Measurements from ENCODE around the gene CD1D.

Gene CD1D

DNA sequence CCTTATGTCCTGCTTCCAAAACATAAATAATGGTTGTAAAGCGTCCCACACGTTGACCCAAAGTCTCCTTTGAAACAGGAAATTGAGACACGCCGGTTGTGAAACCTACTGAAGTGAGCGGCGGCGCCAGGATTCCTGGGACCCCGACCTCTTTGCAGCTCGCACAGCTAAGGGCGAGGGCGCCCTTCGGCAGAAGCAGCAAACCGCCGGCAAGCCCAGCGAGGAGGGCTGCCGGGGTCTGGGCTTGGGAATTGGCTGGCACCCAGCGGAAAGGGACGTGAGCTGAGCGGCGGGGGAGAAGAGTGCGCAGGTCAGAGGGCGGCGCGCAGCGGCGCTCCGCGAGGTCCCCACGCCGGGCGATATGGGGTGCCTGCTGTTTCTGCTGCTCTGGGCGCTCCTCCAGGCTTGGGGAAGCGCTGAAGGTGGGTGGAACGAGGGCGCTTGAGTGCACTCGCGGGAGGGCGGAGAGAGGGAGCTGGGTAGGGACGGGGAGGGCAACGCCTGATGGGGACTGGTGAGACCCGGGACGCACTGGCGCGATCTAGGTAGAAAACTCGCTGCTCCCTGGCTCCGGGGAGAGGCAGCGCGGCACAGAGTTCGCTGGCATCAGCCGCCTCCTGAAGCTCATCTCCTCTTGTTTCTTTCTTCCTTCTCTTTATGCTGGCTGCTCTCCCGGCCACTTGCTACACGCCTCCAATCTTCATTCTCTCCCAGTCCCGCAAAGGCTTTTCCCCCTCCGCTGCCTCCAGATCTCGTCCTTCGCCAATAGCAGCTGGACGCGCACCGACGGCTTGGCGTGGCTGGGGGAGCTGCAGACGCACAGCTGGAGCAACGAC is at the start of gene CD1D:
Gene CD1D, plus strand, starts transcription at position 155 of the 836 bp plus-strand sequence. Its CDS starts 207 bp downstream, at position 362.
- in situ Hi-C loops (cut with MboI; ENCODE audit: low sequenced_read_pairs): no loop called here
- DNase-seq (ENCODE audit: low spot score in 2 of 2): no peak
- no peak within 1 kb of the TSS for H3K4me3 ChIP-seq

DNA sequence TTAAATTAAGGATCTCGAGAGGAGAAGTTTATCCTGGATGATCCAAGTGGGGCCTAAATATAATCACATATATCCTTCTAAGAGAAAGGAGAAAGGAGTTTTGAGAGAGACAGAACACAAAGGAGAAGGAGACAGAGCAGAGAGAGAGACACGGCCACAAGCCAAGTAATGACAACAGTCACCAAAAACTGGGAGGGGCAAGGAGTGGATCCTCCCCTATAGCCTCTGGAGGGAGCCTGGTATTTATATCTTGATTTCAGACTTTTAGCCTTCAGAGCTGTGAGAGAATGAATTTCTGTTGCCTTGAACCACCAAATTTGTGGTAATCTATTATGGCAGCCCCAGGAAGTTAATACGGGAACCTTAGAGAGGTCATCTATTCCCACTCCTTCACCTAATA is 49.5 kb upstream of the CD1D start:
- no peaks in the 10 kb centered on the region for H3K36me3 ChIP-seq (replicated peaks)
- H3K27me3 ChIP-seq (ENCODE audit: low read depth): peaks cover 7% of the 10 kb centered on the region; the same call in 1 of the 2 replicates
- H3K4me1 ChIP-seq: no peaks in the 10 kb centered on the region
- H3K9me3 ChIP-seq: no peaks in the 10 kb centered on the region
- DNase-seq (ENCODE audit: low spot score in 2 of 2): no peak
- in situ Hi-C loops (cut with MboI; ENCODE audit: low sequenced_read_pairs): no loop called here
- no peak overlapping the region for H3K4me3 ChIP-seq

More for the DNA sequence above, at the start of gene CD1D:
- H3K36me3 ChIP-seq (replicated peaks): no peaks in the 10 kb centered on the region
- H3K4me1 ChIP-seq: no peaks in the 10 kb centered on the region
- H3K27me3 ChIP-seq (ENCODE audit: low read depth): peaks cover 63% of the 10 kb centered on the region
- no peaks in the 10 kb centered on the region for H3K9me3 ChIP-seq

DNA sequence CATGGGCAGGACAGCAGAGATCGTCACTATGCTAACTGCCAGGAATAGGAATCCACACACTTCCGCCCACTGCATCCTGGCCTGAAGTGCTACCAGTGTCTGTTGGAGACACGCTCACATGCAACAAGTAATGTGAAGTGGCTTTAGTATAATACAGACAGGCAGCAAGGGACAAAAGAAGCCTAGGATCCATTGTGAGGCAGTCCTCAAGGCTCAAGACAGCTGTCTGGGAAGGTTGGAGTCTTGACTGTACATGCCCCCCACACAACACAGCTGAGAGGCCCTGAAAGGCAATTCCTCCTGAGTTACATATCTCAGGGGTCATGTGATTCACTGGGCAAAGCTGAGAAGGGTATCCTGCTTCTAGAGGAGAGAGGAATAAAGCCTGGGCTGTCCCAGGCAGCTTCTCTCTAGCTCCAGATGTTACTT is 39.9 kb upstream of the CD1D start:
- no peaks in the 10 kb centered on the region for H3K4me1 ChIP-seq
- DNase-seq (ENCODE audit: low spot score in 2 of 2): no peak
- H3K9me3 ChIP-seq: no peaks in the 10 kb centered on the region
- in situ Hi-C loops (cut with MboI; ENCODE audit: low sequenced_read_pairs): loop anchor here (10.0 kb wide), 1 partner anchor 56 kb away; no protein-coding TSS in a partner anchor
- no peak overlapping the region for H3K4me3 ChIP-seq
- no peaks in the 10 kb centered on the region for H3K36me3 ChIP-seq (replicated peaks)
- no peaks in the 10 kb centered on the region; the same call in 1 of the 2 replicates for H3K27me3 ChIP-seq (ENCODE audit: low read depth)

- DNase-seq (ENCODE audit: low spot score in 2 of 2): no peak
- Histone ChIP-seq H3K4me1 (no peaks in the 10 kb centered on the region), H3K4me3 (no peak overlapping the region), H3K9me3 (no peaks in the 10 kb centered on the region), H3K36me3 (replicated peaks) (no peaks in the 10 kb centered on the region), H3K27me3 (ENCODE audit: low read depth) (no peaks in the 10 kb centered on the region)
- in situ Hi-C loops (cut with MboI; ENCODE audit: low sequenced_read_pairs): loop anchor here (10.0 kb wide), 1 partner anchor 60 kb away; no protein-coding TSS in a partner anchor
Measured at GRCh38 chr1:158145173-158145719, 35.4 kb upstream of the CD1D start.

DNA sequence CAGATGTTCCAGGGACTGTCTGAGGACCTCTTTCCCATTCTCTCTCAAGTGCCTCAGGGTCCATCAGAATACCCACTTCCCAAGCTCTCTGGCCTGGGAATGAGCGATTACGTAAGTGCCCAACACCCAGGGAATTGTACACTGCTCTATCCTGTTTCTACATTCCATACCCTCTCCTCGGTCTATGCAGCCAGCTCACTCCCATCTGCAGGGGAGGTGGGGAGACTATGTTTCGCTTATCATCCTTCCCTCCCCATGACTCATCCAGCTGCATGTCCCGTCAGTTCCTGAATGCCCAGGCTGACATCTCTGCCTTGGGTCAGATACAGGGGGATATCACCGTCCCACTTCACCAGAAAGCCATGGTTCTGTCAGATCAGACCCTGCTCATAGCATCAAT is 34.5 kb upstream of the CD1D start:
- no peaks in the 10 kb centered on the region for H3K9me3 ChIP-seq
- no peak overlapping the region for H3K4me3 ChIP-seq
- no peaks in the 10 kb centered on the region for H3K36me3 ChIP-seq (replicated peaks)
- H3K4me1 ChIP-seq: no peaks in the 10 kb centered on the region
- no peaks in the 10 kb centered on the region for H3K27me3 ChIP-seq (ENCODE audit: low read depth)
- in situ Hi-C loops (cut with MboI; ENCODE audit: low sequenced_read_pairs): loop anchor here (10.0 kb wide), 1 partner anchor 61 kb away; no protein-coding TSS in a partner anchor
- no peak for DNase-seq (ENCODE audit: low spot score in 2 of 2)

DNA sequence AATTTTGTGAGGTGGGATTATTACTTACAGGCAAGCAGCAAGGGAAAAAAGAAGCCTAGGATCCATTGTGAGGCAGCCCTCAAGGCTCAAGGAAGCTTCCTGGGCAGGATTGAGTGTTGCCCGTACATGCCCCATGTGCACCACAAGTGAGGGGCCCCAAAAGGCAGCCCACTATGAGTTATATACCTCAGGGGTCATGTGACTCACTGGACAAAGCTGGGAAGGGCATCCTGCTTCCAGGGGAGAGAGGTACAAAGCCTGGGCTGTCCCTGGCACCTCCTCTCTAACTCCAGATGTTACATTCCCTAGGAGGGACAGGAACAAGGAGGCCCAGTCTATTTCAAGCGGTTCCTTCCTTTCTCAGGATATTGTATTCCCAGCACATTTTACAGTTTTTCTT is 34.0 kb upstream of the CD1D start:
- no peak for DNase-seq (ENCODE audit: low spot score in 2 of 2)

DNA sequence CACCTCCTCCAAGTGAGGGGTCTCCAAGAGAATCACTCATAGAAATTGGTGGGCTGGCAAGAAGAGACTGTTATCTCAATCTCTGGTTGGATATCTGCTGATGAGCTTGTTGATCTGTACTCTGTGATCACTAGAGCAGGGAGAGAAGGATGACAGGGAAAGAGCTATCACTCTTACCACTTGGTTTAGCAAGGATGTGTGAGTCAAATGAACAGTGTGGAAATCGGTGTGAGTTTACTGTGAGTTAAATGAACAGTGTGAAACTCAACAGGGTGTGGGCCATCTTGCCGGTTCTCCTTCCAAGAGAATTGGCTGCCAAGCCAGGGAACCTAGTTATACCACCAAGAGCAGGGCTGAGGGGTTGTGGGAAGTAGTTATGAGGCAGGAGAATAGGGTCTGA is 33.3 kb upstream of the CD1D start:
- H3K4me3 ChIP-seq: no peak overlapping the region
- no peaks in the 10 kb centered on the region for H3K9me3 ChIP-seq
- no peaks in the 10 kb centered on the region for H3K4me1 ChIP-seq
- no peaks in the 10 kb centered on the region for H3K36me3 ChIP-seq (replicated peaks)
- in situ Hi-C loops (cut with MboI; ENCODE audit: low sequenced_read_pairs): loop anchor here (10.0 kb wide), 1 partner anchor 63 kb away; no protein-coding TSS in a partner anchor
- H3K27me3 ChIP-seq (ENCODE audit: low read depth): peaks cover 9% of the 10 kb centered on the region
- no peak for DNase-seq (ENCODE audit: low spot score in 2 of 2)

More for the DNA sequence above, 34.0 kb upstream of the CD1D start:
- Histone ChIP-seq H3K4me1 (no peaks in the 10 kb centered on the region), H3K4me3 (no peak overlapping the region), H3K9me3 (no peaks in the 10 kb centered on the region), H3K36me3 (replicated peaks) (no peaks in the 10 kb centered on the region), H3K27me3 (ENCODE audit: low read depth) (peaks cover 2% of the 10 kb centered on the region; the same call in 1 of the 2 replicates)
- in situ Hi-C loops (cut with MboI; ENCODE audit: low sequenced_read_pairs): loop anchor here (10.0 kb wide), 1 partner anchor 62 kb away; no protein-coding TSS in a partner anchor

DNA sequence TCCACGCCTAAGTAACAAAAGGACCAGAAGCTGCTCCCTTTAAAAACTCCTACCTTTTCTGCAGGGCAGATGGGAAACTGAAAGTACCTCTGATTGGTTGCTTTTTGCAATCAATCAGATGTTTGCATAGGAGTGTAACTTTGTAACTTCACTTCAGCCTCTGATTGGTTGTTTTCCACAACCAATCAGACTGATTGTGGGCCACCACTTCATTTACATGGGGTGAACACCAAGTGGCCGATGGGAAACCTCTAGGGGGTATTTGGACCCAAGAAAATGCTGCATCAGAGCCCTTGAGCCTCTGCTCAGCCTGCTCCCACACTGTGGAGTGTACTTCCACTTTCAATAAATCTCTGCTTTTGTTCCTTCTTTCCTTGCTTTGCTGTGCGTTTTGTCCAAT is 32.8 kb upstream of the CD1D start:
- Histone ChIP-seq H3K36me3 (replicated peaks) (no peaks in the 10 kb centered on the region), H3K4me3 (no peak overlapping the region), H3K9me3 (no peaks in the 10 kb centered on the region), H3K27me3 (ENCODE audit: low read depth) (peaks cover 13% of the 10 kb centered on the region), H3K4me1 (no peaks in the 10 kb centered on the region)
- no peak for DNase-seq (ENCODE audit: low spot score in 2 of 2)
- in situ Hi-C loops (cut with MboI; ENCODE audit: low sequenced_read_pairs): loop anchor here (10.0 kb wide), 1 partner anchor 63 kb away; no protein-coding TSS in a partner anchor

DNA sequence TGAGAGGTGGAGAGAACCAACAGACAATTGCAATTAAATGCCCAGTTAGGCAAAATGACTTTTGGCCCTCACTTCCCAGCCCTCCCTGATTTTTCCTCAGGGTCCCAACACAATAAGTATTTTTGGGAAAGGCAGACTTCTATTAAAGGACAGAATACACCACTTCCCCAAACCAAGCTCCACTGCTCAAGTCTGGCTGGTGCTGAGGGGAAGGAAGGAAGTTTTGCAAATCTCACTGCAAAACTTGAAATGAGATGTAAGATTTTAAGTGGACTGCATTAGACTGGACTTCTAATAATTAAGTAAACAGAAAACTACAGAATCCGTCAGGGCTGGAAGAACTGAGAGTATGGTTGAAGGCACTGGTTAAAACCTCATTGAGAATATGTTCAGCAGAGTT is 32.2 kb upstream of the CD1D start:
- no peak for DNase-seq (ENCODE audit: low spot score in 2 of 2)
- peaks cover 18% of the 10 kb centered on the region for H3K27me3 ChIP-seq (ENCODE audit: low read depth)

GRCh38 chr1:158149175-158149574 is 31.5 kb upstream of the CD1D start:
- Histone ChIP-seq H3K27me3 (ENCODE audit: low read depth) (peaks cover 22% of the 10 kb centered on the region), H3K36me3 (replicated peaks) (no peaks in the 10 kb centered on the region), H3K4me3 (peak overlapping the region; percentile 11), H3K9me3 (no peaks in the 10 kb centered on the region), H3K4me1 (no peaks in the 10 kb centered on the region)
- in situ Hi-C loops (cut with MboI; ENCODE audit: low sequenced_read_pairs): loop anchor here (10.0 kb wide), 1 partner anchor 64 kb away; no protein-coding TSS in a partner anchor
- no peak for DNase-seq (ENCODE audit: low spot score in 2 of 2)

More for the DNA sequence above, 32.2 kb upstream of the CD1D start:
- Histone ChIP-seq H3K9me3 (no peaks in the 10 kb centered on the region), H3K36me3 (replicated peaks) (no peaks in the 10 kb centered on the region), H3K4me3 (no peak overlapping the region), H3K4me1 (no peaks in the 10 kb centered on the region)
- in situ Hi-C loops (cut with MboI; ENCODE audit: low sequenced_read_pairs): loop anchor here (10.0 kb wide), 1 partner anchor 64 kb away; no protein-coding TSS in a partner anchor

- H3K36me3 ChIP-seq (replicated peaks): no peaks in the 10 kb centered on the region
- DNase-seq (ENCODE audit: low spot score in 2 of 2): peak; percentile 88 to 90
- H3K27me3 ChIP-seq (ENCODE audit: low read depth): peaks cover 24% of the 10 kb centered on the region
- peak overlapping the region; percentile 11 for H3K4me3 ChIP-seq
- in situ Hi-C loops (cut with MboI; ENCODE audit: low sequenced_read_pairs): loop anchor here (10.0 kb wide), 1 partner anchor 65 kb away; no protein-coding TSS in a partner anchor
- no peaks in the 10 kb centered on the region for H3K9me3 ChIP-seq
- H3K4me1 ChIP-seq: no peaks in the 10 kb centered on the region
Measured at GRCh38 chr1:158149577-158150269, 31.0 kb upstream of the CD1D start.

DNA sequence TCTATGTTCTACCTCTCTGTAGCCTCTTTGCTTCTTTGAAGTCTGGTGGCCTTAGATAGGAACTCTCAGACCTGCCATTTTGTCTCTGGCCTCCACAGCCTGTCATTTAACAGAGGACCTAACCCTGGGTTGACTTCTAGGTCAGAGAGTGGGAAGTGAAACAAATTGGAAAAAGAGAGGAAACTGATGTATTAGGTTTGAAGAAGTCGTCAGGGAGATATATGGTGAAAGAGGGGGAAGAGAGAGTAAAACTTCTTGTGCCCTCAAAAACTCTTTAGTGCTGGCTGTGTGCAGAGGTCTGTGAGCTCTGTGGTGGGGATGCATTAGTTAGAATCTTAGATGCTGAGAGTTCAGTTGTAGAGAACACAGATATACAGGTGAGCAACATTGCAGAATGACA is 30.2 kb upstream of the CD1D start:
- H3K4me1 ChIP-seq: no peaks in the 10 kb centered on the region
- peaks cover 26% of the 10 kb centered on the region for H3K27me3 ChIP-seq (ENCODE audit: low read depth)
- DNase-seq (ENCODE audit: low spot score in 2 of 2): no peak
- no peaks in the 10 kb centered on the region for H3K36me3 ChIP-seq (replicated peaks)
- in situ Hi-C loops (cut with MboI; ENCODE audit: low sequenced_read_pairs): no loop called here
- no peaks in the 10 kb centered on the region for H3K9me3 ChIP-seq
- H3K4me3 ChIP-seq: no peak overlapping the region

- Histone ChIP-seq H3K27me3 (ENCODE audit: low read depth) (peaks cover 26% of the 10 kb centered on the region), H3K4me3 (no peak overlapping the region), H3K9me3 (no peaks in the 10 kb centered on the region), H3K36me3 (replicated peaks) (no peaks in the 10 kb centered on the region), H3K4me1 (no peaks in the 10 kb centered on the region)
- no peak for DNase-seq (ENCODE audit: low spot score in 2 of 2)
- in situ Hi-C loops (cut with MboI; ENCODE audit: low sequenced_read_pairs): no loop called here
Measured at GRCh38 chr1:158153179-158153578, 27.5 kb upstream of the CD1D start.

Data from HAP-1 (cell line).